ENCODE measurements around the gene CA5A.

The CA5A gene

DNA sequence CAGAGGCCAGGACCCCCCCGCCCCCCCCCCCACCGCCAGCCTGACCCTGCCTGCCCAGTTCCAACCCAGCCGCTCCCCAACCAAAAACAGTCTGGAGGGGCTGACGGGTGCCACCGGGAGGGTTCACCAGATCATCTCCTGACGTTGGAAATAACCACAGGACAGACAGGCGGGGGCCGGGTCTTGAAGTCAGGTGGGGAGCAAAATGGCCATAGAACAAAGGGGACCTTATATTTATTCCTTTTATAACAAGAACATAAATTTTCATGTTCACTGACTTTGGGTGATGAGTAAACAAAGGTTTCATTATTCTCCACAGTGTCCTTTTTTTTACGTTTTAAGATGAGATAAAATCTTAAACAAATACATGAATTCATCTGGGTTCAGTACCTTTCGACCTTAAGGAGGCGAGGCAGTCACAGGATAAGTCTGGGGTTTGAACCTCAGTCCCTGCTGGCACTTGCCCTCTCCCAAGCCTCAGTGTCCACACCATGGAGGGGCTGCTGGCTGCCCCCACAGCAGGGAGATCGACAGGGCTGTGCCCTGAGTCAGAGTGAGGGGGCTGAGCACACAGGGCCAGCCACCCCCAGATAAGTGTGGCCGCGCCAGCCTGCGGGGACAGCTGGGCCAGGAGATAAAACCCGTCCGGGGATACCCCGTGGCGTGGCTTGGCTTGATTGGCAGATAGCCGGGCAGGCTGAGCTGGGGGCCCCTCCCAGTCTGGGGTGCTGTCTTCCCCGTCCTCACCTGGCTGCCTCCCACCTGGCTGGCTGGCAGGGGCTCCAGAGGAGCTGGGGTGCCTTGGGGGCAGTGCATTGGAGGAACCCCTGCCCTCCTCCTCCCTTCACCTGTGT is 82.0 kb downstream of the CA5A start:
- in situ Hi-C loops (cut with MboI; ENCODE audit: low sequenced_read_pairs): no loop called here

DNA sequence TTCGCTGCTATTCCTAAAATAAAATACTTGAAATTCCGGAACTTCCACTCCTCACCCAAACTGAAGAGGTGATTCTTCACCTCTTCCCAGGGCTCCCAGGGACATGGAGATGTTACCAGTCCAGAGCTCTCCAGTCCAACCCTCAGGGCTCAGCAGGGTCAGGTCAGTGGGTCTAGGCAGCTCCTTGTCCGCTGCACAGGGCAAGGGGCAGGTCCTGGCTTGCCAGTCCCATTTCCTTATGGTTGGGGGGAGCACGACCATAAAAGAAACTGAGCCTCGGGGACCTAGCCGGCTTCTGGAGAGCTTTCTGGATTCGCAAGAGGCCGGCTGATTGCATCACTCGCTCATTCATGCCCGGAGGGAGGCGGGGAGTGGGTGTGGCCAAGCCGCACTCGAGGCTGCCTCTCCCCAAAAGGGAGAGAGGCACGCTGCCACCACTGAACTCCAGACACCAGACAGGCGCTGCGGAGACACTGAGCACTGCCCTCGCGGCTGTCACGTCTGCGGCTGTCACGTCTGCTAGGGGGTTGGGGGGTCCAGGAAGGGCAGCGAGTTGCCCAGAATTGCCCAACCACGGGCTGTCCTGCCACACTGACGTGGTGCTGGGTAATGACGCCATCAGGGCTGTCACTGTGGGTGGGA is 82.8 kb downstream of the CA5A start:
- in situ Hi-C loops (cut with MboI; ENCODE audit: low sequenced_read_pairs): no loop called here

DNA sequence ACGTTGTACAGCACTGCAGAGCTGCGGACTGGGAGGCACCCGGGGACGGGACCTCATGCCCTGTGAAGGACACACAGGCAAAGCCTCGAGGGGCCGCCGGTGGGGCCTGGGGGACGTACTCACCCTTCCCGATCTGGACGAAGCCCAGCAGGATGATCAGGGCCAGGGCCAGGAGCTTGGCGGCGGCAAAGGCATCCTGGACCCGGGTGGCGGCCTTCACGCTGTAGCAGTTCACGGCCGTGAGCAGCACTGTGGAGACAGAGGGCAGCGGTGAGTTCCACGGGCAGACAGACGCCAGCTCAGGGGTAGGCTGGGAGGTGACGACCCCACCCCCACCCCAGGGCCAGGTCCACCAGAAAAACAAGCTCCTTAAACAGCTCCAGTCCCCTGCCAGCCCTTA is 84.7 kb downstream of the CA5A start:
- in situ Hi-C loops (cut with MboI; ENCODE audit: low sequenced_read_pairs): no loop called here

DNA sequence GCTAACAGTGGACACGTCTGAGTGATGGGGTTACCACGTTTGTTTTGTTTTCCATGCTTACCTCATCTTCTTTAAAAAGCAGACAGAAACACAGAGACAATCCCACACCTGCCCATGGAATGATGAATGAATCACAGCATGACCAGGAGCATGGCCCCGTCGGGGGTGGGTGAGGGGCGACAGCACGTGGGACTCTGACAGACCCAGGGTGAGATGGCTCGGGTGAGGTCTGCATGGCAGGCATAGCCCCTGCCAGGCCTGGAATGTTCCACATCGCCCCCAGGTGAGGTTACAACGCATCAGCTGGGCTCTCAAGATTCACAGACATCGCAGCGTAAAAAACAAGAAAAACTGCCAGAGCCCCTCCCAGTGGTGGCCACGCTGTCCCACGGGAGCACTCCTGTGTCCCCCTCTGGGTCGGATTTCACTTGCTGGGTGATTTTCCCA is 85.2 kb downstream of the CA5A start:
- in situ Hi-C loops (cut with MboI; ENCODE audit: low sequenced_read_pairs): no loop called here

DNA sequence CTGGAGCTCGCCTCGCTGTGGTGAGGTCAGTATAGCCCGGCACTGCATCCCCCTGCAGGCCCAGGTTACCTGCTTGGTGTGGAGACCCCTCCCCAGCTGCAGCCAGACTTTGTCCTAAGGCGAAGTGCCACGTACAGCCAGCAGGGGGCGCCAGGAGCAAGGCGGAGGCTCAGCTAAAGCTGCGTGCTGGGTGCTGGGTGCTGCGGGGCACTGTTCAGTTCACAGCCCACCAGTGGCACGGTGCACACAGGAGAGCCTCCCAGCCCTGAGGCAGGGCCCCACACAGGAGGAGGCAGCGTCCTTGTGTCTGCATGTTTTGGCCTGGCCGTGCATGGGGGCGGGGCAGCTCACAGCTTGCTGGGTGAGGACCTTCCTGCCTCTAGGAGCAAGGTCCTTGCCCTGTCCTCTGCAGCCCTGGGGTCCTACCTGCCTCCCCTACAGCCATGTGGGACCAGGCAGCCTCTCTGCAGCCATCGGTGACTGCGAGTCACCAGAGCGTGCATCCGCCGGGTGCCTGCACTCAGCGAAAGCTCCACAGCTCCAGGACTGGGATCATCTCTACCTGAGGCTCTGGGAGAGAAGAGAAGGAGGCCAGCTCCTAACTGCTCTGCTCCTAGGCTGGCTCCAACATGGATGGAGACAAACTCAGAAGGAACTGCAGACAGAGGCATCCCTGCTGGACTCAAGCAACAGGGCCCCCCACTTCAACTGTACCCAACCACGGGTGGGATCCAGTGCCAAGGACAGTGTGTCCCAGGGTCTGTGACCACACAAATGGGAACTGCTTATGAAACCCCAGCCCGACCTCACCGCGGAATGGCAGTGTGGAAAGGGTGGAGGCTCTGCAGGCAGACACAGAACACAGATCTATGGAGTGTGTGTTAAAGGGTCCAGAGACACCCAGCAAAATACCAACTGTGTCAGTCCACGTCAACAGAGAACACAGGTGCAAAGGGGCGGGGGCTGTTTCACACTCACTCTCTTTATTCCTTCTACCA is 86.0 kb downstream of the CA5A start:
- in situ Hi-C loops (cut with MboI; ENCODE audit: low sequenced_read_pairs): no loop called here

DNA sequence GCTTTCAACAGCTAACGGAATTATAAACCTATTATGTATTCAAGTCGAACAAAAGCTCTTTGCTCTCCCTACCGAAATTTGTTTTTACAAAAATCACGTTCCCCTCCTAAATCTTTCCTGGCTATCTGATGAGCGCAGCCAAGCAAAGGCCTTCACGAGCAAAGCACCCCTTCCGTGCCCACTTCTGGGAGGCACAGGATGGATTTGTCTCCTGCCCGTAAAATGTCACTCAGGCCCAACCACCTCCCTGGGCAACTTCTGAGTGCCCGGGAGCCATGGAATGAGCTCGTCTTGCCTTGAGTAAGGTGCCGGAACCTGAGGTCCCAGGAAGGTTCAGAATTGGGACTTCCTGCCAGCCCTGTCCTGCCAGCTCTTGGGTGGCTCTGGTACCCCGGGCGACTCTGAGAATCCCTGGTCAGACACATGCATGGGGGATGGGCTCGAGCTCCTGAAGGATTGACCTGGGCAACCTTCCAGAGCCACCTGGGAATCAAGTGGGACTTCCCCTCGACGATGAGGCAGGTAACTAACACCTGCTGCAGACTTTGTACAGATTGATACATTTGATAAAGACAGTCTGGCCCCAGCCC is 86.8 kb downstream of the CA5A start:
- in situ Hi-C loops (cut with MboI; ENCODE audit: low sequenced_read_pairs): no loop called here

DNA sequence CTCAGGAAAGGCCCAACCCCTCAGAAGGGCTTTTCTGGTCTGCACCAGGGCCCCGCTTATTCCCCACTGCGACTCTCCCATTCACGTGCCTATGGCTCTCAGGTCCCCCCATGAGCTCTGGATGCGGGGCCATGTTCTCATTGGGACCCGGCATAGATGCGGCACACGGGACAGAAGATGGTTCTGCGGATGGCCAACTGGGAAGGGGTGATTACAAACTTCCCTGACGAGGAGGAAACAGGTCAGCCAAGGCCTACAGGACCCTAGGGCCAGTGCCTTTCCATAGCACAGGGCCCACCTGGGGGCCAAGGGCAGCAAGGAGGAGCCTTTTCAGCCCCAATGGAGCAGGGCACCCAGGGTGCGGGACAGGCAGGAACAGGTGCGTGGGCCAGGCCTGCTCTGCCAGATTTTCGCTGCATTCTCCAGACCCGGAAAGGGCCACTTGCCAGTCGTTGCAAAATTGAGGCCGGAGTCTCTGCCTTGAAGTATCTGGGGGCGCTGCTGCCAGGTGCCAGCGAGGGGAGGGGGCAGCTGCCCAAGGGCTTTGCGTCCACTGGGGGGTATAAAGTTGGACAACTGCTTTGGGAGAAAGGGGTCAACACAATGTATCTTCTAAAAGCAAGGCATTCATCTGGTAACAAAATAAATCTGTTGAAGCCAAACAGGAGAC is 87.5 kb downstream of the CA5A start:
- in situ Hi-C loops (cut with MboI; ENCODE audit: low sequenced_read_pairs): no loop called here

DNA sequence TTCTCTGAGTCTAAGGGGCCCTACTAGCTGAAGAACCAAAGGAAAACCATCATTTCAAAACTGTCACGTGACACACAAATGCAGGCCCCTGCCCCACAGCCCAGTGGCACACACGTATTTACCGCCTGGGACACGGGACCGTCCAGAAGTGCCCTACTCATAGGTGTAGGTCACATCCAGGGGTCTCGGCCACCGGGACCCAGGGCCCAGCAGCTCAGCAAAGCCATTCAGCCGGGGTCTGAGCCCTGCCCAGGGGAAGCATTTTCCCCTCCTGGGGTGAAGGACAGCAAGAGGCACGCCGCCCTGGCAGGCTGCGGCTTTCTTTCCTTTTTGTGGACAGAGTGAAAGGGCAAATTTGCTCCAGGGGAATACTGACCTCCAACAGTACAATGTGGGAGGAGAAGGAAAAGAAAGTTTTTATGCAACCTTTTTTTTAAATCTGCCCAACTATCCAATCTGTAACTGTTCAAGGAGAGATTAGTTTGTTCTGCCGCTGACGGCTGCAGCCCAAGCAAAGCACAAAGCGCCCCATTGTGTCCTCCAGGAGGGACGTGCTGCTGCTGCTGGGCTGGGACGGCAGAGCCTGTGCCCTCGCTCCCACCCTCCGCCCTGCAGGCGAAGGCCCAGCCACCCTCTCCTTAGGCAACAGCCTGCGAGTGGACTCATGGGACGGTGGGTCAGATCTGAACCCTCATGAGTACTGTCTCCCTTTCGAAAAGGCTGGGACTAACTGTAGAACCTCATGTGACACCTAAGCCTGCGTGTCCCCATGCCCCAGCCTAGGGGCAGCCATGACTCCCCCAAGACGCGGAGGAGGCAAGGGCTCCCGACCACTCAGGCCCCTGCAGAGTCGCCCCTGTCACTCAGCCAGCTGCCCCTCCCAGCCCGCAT is 88.3 kb downstream of the CA5A start:
- in situ Hi-C loops (cut with MboI; ENCODE audit: low sequenced_read_pairs): no loop called here

DNA sequence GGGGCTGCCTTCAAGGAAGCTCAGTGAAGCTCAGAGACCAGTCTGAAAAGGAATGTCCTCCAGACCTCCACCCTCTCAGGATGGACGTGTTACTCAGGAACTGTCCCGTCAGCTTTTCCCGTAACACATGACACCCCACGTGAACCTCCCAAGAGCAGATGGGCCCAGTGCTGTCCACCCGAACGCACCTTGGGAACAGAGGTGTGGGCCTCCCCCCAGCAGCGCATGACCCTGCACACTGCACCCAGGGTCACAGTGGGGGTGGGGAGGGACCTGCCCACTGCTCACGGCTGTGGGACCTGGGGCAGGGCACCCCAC is 88.9 kb downstream of the CA5A start:
- in situ Hi-C loops (cut with MboI; ENCODE audit: low sequenced_read_pairs): no loop called here

DNA sequence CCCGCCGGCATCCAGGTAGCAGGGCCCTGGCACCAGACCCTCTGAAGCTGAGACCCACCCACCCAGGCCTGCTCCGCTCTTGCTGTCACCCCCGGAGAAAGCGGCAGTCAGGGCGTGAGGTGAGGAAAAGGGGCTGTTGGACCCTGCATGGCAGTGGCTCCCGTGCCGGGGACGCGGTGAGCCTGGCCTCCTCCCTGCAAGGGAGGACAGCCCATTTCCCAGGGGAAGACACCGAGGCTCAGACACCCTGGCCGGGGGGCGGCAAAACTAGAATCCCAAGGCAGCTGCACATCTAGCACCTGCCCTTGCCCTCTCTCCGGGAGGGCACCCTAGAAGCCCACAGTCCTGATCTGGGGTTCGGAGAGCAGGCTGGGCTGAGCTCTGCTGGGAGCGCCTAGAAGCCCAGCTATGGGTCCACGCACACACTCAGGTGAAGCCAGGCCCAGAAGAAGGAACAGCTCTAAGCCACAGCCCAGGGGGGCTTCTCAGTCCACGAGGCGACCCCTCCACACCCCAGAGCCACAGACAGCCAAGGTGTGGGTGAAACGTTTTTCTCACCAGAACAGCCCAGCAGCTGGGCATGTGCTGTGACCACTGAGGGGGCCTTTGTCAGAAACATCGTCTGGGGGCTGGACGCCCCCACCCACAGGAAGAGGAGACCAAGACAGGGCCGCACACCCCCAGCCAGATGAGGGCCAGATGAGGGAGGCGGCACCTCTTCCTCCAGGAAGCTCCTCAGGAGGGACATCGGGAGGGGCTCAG is 89.4 kb downstream of the CA5A start:
- in situ Hi-C loops (cut with MboI; ENCODE audit: low sequenced_read_pairs): no loop called here

DNA sequence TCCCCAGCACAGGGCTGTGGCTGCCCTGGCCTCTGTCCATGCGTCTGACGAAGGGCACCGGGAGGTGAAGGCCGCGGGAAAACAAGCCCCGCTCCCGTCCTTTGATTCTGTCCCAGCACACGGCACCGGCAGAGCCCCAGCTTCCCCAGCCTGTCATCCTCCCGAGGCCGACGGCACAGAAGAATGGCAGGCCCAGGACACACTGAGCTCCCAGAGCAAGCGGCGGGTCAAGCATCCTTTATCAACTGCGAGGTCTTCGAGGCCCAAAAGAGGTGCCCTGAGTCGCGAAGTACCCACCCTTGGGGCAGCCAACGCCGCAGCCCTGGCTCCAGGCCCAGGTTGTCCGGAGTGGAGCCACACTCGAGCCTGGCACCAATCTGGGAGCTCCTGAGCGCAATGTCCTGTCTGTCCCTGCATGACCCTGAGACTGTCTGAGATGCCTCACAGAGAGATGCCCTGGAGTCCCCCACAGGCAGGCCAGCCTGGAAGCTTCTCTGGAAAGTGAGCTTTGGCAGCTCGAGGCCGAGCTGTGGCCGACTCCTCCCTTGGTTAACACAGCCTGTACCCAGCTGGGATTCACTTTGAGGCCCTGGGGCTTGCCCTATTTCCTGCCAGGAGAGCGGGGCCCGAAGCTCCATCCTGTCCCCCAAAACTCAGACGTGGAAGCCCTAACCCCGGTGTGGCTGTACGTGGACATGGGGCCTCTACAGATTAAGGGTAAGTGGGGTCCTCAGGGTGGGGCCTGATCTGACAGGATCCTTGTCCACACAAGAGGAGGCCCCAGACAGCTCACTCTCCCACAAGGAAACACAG is 90.3 kb downstream of the CA5A start:
- in situ Hi-C loops (cut with MboI; ENCODE audit: low sequenced_read_pairs): no loop called here

DNA sequence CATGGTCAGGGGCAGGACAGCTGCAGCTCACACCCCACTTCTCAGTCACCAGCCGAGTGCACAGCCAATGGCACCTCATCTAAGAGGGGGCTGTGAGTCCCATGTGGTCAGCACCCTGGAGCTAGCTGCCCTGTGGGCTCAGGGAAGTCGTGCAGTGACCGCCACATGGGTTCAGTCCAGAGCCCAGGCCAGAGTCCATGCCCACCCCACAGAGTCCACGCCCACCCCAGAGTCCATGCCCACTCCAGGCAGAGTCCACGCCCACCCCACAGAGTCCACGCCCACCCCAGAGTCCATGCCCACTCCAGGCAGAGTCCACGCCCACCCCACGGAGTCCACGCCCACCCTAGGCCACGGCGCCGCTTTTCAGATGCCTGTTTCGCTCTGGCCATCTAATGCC is 91.1 kb downstream of the CA5A start:
- in situ Hi-C loops (cut with MboI; ENCODE audit: low sequenced_read_pairs): no loop called here

DNA sequence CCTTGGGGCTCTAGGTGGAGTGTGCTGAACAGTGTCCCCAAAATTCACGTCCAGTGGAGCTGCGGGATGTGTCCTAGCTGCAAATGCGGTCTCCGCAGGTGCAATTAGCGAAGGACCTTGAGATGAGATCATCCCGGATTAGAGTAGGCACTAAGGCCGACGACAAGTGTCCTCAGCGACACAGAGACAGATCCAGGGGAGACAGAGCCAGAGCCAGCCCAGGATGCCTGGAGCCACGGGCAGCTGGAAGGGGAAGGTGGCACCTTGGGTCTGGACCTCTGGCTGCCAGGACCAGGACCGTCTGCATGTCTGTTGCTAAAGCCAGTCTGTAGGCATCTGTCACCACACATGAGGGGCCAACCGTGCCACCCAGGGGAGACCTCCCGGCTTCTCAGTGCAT is 91.5 kb downstream of the CA5A start:
- in situ Hi-C loops (cut with MboI; ENCODE audit: low sequenced_read_pairs): no loop called here

DNA sequence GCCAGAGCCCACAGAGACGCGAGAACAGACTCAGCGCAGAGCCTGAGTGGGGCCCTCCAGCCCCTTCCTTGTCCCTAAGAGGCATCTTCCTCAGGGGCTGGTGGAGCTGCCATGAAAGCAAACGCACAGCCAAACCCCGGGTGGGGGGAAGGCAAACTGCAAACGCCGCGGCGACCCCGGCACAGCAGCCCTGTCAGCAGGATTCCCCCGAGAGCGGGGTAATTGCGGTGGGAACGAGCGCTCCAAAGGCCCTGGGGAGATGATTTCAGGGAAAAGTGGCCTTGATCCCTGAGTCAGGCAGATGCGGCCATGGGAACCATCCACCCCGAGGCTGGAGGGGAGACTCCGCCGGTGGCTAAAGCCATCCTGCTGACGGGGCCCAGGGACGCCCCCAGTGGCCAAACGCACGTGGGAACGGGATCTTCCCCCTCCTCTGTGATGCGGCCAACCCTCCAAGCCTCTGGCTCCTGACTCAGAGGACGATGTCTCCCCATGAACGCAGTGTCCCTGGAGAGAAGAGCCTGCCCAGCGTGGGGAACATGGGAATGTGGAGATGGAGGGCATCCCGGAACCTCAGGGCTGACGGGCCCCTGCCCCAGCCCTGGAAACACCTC is 92.1 kb downstream of the CA5A start:
- in situ Hi-C loops (cut with MboI; ENCODE audit: low sequenced_read_pairs): no loop called here

DNA sequence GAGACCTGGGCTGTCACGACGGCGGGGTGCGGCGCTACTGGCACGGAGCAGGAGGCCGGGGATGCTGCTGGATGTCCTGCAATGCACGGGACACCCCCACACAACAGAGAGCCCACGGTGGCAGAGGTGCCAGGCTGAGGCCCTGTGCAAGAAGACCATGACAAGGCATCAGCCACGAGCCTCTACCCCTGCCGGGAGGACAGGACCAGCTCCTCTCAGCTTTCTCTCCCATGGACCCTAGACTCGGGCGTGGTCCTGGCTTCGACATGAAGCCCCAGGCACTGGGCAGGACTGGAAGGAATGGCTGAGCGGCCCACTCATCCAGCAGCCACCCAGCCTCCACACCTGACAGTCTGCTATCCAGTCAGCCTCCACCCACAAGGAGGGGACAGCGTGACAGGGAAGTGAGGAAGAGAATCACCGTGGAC is 92.6 kb downstream of the CA5A start:
- in situ Hi-C loops (cut with MboI; ENCODE audit: low sequenced_read_pairs): no loop called here

DNA sequence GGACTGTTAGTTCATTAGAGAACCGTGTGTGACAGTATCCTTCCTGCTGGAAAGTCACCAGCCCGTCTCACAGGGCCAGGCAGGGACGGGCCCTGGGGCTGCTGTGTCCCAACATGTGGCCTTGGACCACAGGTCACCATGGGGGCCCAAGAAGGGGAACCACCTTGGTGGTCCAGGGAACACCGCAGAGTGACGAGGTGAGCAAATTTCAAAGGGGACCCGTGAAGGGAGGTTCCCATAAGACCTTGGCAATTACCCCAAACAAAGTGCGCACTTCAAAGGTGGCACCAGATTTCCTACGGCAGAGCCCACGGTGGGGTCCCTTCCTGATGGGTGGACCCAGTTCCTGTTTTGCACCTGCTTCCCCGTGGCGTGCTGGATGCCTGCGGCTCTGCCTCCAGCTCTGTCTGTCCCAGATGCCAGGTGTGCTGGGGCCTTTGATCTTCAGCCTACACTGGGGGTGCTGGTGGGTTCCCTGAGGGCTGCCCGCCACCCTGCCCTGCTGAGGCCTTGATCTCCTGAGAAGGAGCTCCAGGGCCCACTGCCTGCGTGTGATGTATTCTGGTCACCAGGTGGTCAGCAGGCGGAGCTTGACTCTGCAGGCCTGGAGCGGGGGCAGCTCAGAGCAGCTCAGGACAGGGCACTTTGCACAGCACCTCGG is 94.0 kb downstream of the CA5A start:
- in situ Hi-C loops (cut with MboI; ENCODE audit: low sequenced_read_pairs): no loop called here

Measured in HL-60/S4 treated with phorbol 12-myristate 13-acetate at 8.2 ng/mL for 4 days and 3 days (cell line).